Smooth muscle cell of trachea (primary cell): ENCODE measurements around the gene NGB. TPM values are rescaled to one million over a fixed set of nuclear protein-coding genes. Genes with fewer than 3 reads are reported as not detected.

Experiments used
- total RNA-seq: library from RNA; depleted of rRNA; stranded (reverse); fragments of >200 nt; gene quantifications from 2 replicates; pipeline ENCODE4 v1.2.1, GENCODE V29; 2014

The NGB gene
- total RNA-seq, result not detected in 2 replicates

GRCh38 chr14:77271113-77271710 is at the start of gene NGB:
NGB (minus strand) TSS chr14:77271206; CDS start chr14:77270937, 269 bp downstream.

GRCh38 chr14:77320238-77320935 is 49.4 kb upstream of the NGB start, which contains the start of gene POMT2:
POMT2 (minus strand) TSS chr14:77320883; CDS start chr14:77320681, 202 bp downstream.

Other genes with a start within 250 kb of the NGB start
- 32.3 and 74.8 TPM in 2 replicates for gene IRF2BPL, start 242.5 kb downstream of the NGB start, total RNA-seq
- 9.3 and 13.6 TPM in 2 replicates for gene CIPC, start 172.9 kb downstream of the NGB start, total RNA-seq
- not detected in 2 replicates for gene ZDHHC22, start 129.4 kb downstream of the NGB start, total RNA-seq
- gene TMEM63C, start 89.4 kb downstream of the NGB start, total RNA-seq, result not detected in 2 replicates
- gene POMT2, start 49.7 kb upstream of the NGB start, total RNA-seq, result 12.7 and 14.1 TPM in 2 replicates
- gene GSTZ1, start 49.8 kb upstream of the NGB start, total RNA-seq, result 31.6 and 35.8 TPM in 2 replicates
- 6.0 and 6.8 TPM in 2 replicates for gene TMED8, start 105.9 kb upstream of the NGB start, total RNA-seq
- 1.2 and 3.3 TPM in 2 replicates for gene SAMD15, start 106.2 kb upstream of the NGB start, total RNA-seq
- 0.17 and 1.0 TPM in 2 replicates for gene NOXRED1, start 152.3 kb upstream of the NGB start, total RNA-seq
- 30.5 and 38.9 TPM in 2 replicates for gene VIPAS39, start 186.4 kb upstream of the NGB start, total RNA-seq
- gene AHSA1, start 186.9 kb upstream of the NGB start, total RNA-seq, result 85.2 and 101 TPM in 2 replicates
- gene ISM2, start 227.6 kb upstream of the NGB start, total RNA-seq, result not detected in 2 replicates